Measurements from ENCODE around the gene ACAP3.
A peak's percentile ranks its signal among the peaks of the same experiment; 100 is the strongest.

The ACAP3 gene

GRCh38 chr1:1286313-1287261, 21.1 kb downstream of the ACAP3 start:
- DNase-seq (ENCODE audit: low read depth in 2 of 2, low spot score in 1 of 2): no peak

GRCh38 chr1:1285611-1286311, 22.0 kb downstream of the ACAP3 start:
- no peak for DNase-seq (ENCODE audit: low read depth in 2 of 2, low spot score in 1 of 2)

- no peak for DNase-seq (ENCODE audit: low read depth in 2 of 2, low spot score in 1 of 2)
Observed at GRCh38 chr1:1285102-1285571, 22.6 kb downstream of the ACAP3 start.

GRCh38 chr1:1284221-1285101, 23.3 kb downstream of the ACAP3 start:
- no peak for DNase-seq (ENCODE audit: low read depth in 2 of 2, low spot score in 1 of 2)

GRCh38 chr1:1283821-1284220, 23.9 kb downstream of the ACAP3 start:
- DNase-seq (ENCODE audit: low read depth in 2 of 2, low spot score in 1 of 2): no peak

- no peak for DNase-seq (ENCODE audit: low read depth in 2 of 2, low spot score in 1 of 2)
Observed at GRCh38 chr1:1282998-1283397, 24.7 kb downstream of the ACAP3 start.

GRCh38 chr1:1281533-1282321, 26.0 kb downstream of the ACAP3 start:
- DNase-seq (ENCODE audit: low read depth in 2 of 2, low spot score in 1 of 2): no peak

- DNase-seq (ENCODE audit: low read depth in 2 of 2, low spot score in 1 of 2): no peak
Observed at GRCh38 chr1:1280782-1281481, 26.8 kb downstream of the ACAP3 start.

GRCh38 chr1:1279028-1279427, 28.7 kb downstream of the ACAP3 start:
- no peak for DNase-seq (ENCODE audit: low read depth in 2 of 2, low spot score in 1 of 2)

GRCh38 chr1:1278620-1279019, 29.1 kb downstream of the ACAP3 start:
- DNase-seq (ENCODE audit: low read depth in 2 of 2, low spot score in 1 of 2): no peak

GRCh38 chr1:1275836-1276235, 31.9 kb downstream of the ACAP3 start:
- DNase-seq (ENCODE audit: low read depth in 2 of 2, low spot score in 1 of 2): no peak

- no peak for DNase-seq (ENCODE audit: low read depth in 2 of 2, low spot score in 1 of 2)
Observed at GRCh38 chr1:1274931-1275431, 32.7 kb downstream of the ACAP3 start.

- DNase-seq (ENCODE audit: low read depth in 2 of 2, low spot score in 1 of 2): no peak
Observed at GRCh38 chr1:1274299-1274930, 33.3 kb downstream of the ACAP3 start.

GRCh38 chr1:1273512-1274298, 34.0 kb downstream of the ACAP3 start, which contains the start of gene UBE2J2:
Gene UBE2J2 (minus strand): TSS chr1:1273854. CDS start chr1:1267992, 5,862 bp downstream.
- DNase-seq (ENCODE audit: low read depth in 2 of 2, low spot score in 1 of 2): peak; percentile 87 to 88

- DNase-seq (ENCODE audit: low read depth in 2 of 2, low spot score in 1 of 2): no peak
Observed at GRCh38 chr1:1273209-1273511, 34.6 kb downstream of the ACAP3 start.

GRCh38 chr1:1272341-1273208, 35.2 kb downstream of the ACAP3 start:
- no peak for DNase-seq (ENCODE audit: low read depth in 2 of 2, low spot score in 1 of 2)

GRCh38 chr1:1270813-1271212, 36.9 kb downstream of the ACAP3 start:
- DNase-seq (ENCODE audit: low read depth in 2 of 2, low spot score in 1 of 2): no peak

Measured in stimulated activated CD8-positive, alpha-beta memory T cell treated with anti-CD3 and anti-CD28 coated beads, Interleukin-4, amount 100 ng/mL, for 1 hour (primary cell).